Vagina (tissue), 2 donors: ENCODE results near the gene GGA1.

Experiments
- POLR2AphosphoS5 ChIP-seq, 2 donors: sonication (generic); formaldehyde crosslinking; IDR thresholded peaks; one replicate each; pipeline ENCODE4 v1.9.0; 2017; ENCODE audit warnings: antibody characterized with exemption in 2 of 2, mild to moderate bottlenecking in 2 of 2, low read depth in 1 of 2; ENCODE audit not compliant: insufficient read depth in 1 of 2
- TF ChIP-seq, protein P1 (sequence below), 3 experiments: fragments of 450-650 bp in 2 of 3; fragments of 200-600 bp in 1 of 3; sonication (generic) in 1 of 3; IDR thresholded peaks; one replicate each; pipeline ENCODE4 v1.5.1; 2017 to 2019; ENCODE audit warnings: antibody characterized with exemption in 3 of 3, mild to moderate bottlenecking in 2 of 3, moderate library complexity in 2 of 3

DNA sequence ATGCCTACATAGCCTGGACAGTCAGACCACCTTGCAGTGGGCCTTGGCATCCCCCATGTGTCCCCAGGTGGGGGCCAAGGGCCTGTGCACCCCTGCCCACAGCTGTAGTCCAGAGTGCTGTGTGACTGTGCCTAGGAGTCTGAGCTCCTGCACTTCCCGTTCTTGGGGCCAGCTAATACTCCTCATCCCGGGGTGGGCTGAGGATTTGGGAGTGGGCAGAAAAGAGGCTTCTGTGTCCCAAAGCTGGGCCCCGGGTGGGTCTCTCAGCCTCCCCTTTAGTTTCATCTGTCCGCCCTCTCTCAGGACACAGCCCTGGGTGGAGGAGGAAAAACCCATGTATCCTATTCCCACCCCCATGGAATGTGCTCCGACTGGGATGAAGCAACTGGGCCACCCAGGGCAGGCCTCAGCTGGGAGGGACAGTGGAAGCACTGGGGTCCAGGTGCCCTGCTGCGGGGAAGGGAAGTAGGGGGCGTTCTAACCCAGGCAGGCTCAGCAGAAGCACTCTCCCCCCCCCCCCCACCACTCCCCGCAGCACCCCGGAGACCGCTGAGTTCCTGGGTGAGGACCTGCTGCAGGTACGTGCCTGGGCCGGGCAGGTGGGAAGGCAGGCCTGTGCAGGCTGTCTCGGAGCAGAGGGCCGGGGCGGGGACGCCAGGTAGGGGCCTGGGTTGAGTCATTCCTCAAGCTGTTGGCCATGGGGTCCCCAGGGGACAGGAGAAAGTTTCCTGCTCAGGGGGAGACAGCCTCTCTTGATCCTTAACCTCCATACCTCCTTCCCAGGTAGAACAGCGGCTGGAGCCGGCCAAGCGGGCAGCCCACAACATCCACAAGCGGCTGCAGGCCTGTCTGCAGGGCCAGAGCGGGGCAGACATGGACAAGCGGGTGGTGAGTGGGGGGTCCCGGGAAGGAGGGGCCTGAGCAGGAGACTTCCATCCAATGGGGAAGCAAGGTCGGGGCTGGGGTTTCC lies 32.2 kb downstream of the GGA1 start:
- TF ChIP-seq, protein P1, sequence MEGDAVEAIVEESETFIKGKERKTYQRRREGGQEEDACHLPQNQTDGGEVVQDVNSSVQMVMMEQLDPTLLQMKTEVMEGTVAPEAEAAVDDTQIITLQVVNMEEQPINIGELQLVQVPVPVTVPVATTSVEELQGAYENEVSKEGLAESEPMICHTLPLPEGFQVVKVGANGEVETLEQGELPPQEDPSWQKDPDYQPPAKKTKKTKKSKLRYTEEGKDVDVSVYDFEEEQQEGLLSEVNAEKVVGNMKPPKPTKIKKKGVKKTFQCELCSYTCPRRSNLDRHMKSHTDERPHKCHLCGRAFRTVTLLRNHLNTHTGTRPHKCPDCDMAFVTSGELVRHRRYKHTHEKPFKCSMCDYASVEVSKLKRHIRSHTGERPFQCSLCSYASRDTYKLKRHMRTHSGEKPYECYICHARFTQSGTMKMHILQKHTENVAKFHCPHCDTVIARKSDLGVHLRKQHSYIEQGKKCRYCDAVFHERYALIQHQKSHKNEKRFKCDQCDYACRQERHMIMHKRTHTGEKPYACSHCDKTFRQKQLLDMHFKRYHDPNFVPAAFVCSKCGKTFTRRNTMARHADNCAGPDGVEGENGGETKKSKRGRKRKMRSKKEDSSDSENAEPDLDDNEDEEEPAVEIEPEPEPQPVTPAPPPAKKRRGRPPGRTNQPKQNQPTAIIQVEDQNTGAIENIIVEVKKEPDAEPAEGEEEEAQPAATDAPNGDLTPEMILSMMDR (IDR thresholded peaks at IDR 0.05), result no peak
- no peak for TF ChIP-seq POLR2AphosphoS5 (IDR thresholded peaks at IDR 0.05; ENCODE audit: insufficient read depth in 1 of 2, low read depth in 1 of 2)
